ENCODE data around the gene PID1.

PID1 gene

DNA sequence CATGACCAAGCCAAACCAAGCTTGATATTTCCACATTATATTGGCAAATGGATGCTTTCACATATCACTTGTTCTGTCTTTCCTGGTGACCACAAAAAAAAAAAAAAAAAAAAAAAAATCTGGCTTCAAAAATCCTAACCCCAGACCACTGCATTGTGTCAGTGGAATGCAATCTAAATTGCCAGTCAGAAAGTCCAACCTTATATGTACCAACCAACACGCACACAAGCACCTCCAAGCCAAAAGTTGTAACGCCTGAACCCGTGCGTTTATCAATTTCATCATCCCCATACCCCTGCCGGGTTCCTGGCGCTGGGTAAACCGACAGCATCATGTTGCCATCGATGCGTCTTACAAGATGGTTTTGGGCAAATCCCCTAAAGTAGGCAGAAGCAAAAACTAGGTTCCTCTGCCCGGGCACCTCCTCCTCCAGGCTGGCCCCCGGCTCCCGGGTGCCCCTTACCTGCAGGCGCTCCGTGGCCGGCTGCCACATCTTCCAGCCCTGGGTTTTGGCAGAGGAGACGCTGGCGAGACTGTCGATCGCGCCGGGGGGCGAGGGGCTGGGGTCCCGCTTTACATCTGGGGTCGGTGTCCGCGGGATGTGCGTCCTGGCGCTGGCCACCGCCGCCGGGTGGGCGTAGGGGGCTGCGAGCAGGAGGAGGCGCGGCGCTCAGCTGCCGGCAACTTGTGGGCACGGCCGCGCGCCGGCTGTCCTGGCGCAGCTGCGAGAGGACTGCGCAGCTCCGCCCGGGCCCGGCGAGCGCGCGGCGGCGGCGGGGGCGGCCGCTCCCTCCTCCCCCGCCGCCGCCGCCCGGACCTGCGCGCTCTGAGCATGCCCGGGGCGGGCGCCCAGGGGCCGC, at the start of gene PID1:
TSS of gene PID1 (minus strand) at position 737 of the 860 bp plus-strand sequence. CDS start at position 493, 244 bp downstream.
- no peak for DNase-seq (ENCODE audit: low read depth)

GRCh38 chr2:229319558-229319957, 48.5 kb upstream of the PID1 start:
- no peak for DNase-seq (ENCODE audit: low read depth)

GRCh38 chr2:229314117-229314516, 43.0 kb upstream of the PID1 start:
- no peak for DNase-seq (ENCODE audit: low read depth)

- DNase-seq (ENCODE audit: low read depth): no peak
Observed at GRCh38 chr2:229313591-229313990, 42.5 kb upstream of the PID1 start.

GRCh38 chr2:229301237-229301636, 30.1 kb upstream of the PID1 start:
- no peak for DNase-seq (ENCODE audit: low read depth)

GRCh38 chr2:229300790-229301189, 29.7 kb upstream of the PID1 start:
- DNase-seq (ENCODE audit: low read depth): no peak

DNA sequence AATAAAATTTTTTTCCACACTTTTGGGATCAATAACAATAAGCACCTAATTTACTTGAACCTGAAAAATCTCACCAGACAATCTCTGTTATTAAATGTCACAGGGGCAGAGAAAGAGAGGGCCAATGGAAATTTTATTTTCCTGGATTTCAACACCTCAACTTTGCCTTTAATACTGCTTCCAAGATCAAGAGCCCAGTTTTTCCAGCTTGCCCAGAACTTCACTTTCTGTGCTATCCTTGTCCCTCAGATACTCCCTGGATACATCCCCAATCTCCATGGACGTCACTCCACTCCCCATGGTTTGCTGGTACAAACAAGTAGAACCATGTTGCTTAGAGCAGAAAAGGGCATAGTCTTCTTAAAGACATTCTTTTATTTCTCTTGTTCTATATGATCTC, 29.3 kb upstream of the PID1 start:
- no peak for DNase-seq (ENCODE audit: low read depth)

- DNase-seq (ENCODE audit: low read depth): no peak
Observed at GRCh38 chr2:229297247-229297646, 26.2 kb upstream of the PID1 start.

GRCh38 chr2:229296536-229296935, 25.4 kb upstream of the PID1 start:
- DNase-seq (ENCODE audit: low read depth): no peak

- no peak for DNase-seq (ENCODE audit: low read depth)
Observed at GRCh38 chr2:229296016-229296415, 24.9 kb upstream of the PID1 start.

- DNase-seq (ENCODE audit: low read depth): no peak
Observed at GRCh38 chr2:229287823-229288222, 16.7 kb upstream of the PID1 start.

DNA sequence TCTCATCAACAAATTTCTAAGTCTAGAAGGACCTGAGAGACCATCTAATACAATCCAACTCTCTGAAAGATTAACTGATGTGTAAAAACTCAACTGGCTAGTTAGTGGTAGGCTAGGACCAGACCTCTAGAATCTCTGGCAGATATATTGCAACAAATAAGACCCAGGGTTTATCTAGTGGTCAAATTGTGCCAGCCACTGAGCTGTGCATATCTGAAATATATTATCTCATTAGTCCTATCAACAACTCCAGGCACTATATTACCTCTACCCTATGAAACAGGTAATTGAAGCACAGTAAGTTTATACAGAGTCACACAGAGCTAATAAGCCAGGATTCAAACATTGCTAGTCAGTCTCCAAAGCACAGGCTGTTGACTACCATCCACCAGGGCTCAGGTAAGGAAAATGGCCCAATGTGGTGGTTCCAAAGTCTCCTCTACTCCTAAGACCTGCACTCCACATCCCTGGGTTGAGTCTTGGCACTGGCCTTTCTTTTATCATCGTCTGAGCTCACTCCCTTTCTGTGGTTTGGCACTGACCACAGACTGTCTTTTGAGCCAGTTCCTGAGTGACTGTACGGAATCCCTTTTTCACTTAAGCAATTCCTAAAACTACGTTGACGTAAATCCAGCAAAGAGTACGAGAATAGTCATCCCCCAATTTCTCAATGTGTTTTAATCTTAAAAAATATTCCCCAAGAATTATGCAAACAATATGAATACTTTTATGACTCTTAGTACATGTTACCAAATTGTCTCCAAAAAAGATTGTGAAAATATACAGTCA, 11.9 kb upstream of the PID1 start:
- DNase-seq (ENCODE audit: low read depth): no peak

- no peak for DNase-seq (ENCODE audit: low read depth)
Observed at GRCh38 chr2:229279516-229279915, 8.4 kb upstream of the PID1 start.

DNA sequence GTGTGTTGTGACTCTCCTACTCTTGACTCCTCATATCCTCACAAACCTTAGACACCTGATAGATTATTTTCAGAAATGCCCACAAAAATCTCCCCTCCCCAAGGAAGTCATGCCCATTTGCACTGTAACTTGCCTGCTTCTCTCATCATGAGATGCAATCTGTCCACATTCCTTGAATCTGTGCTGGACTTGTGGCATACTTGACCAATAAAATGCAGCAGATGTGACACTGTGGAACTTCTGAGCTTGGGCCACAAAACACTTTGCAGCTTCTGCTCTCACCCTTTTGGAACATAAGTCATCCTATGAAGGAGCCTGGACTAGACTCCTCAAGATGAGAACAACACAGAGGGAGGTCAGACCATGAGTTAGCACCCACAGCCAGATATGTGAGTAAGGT, 4.4 kb upstream of the PID1 start:
- DNase-seq (ENCODE audit: low read depth): no peak

DNA sequence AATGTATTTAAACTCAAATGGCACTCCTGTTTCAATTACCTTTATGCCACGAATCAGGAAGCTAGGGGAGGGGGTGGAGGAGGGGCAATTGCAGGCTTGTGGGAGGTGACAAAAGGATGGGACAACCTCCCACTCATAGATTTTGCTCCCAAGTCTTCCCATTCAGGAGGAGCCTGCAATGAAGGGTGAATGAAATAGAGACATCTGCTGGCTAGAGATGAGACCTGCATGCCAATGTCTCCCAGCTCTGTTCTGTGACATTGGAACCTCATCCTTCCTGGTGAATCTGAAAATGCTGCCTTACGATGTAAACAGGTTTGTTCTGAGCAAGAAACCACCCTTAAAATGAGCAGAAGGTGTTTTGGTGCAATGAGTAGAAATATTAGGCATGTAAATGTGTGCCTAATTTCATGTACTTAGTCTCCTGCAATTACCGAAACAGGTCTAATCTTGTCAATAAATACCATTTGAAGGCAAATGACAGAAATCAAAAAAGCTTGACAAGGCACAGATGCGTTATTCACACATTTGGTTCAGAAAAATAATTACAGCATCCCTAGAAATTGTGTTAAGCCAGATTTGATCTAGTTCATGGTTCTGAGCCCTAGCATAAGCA, 2.7 kb upstream of the PID1 start:
- DNase-seq (ENCODE audit: low read depth): peak; percentile 3

DNA sequence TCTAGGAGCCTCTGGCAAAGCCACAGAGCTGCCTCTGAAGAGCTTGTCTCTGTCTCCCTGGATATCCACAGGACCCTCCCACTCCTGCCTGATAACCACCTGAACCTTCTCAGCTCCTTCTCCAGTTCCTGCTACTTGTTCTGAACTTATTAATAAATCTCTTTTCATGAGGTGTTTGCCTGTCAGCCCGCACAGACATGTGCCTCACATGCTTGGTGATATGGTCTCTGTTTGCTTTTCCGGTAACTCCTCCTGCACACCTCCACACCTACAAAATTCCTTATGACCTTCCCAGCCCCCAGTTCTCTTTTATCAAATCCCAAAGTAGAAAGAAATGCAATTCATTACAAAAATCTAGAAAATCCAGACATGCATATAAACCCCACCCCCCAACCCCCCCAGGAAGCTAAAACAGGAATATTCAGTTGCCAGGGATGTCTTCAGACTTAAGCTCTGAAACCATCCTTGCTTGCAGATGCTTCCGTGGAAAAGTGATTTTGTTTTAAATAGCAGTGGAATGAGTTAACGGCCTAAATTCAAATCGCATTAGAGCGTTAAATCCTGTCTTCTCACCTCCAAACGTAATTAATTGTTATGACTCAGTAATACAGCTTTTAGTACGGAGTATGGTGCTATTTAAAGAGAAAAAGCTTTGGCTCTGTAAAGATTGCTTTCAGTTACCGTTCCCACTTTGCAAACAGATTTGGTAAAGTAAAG, 2.1 kb upstream of the PID1 start:
- DNase-seq (ENCODE audit: low read depth): no peak

DNA sequence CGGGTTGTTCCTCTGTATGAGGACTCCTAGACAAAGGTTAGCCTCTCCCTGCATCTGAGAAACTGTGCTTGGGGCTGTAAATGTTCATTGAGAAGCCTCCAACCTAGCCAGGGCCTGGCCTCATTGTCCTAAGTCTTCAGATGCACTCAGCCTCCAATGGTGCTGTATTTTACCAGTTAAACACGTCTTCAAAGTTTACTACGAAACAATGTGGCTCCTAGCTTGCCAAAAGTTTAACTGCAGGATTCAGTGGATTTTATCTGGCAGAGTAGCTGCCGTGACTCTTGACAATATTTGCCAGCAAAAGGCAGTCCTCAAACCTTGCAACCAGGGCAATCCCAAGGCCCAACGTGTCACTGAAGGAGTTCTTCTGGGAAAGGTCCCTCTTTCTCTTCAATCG, 1.1 kb downstream of the PID1 start:
- no peak for DNase-seq (ENCODE audit: low read depth)

- DNase-seq (ENCODE audit: low read depth): no peak
Observed at GRCh38 chr2:229269146-229269545, 1.9 kb downstream of the PID1 start.

GRCh38 chr2:229268626-229269025, 2.5 kb downstream of the PID1 start:
- no peak for DNase-seq (ENCODE audit: low read depth)

DNA sequence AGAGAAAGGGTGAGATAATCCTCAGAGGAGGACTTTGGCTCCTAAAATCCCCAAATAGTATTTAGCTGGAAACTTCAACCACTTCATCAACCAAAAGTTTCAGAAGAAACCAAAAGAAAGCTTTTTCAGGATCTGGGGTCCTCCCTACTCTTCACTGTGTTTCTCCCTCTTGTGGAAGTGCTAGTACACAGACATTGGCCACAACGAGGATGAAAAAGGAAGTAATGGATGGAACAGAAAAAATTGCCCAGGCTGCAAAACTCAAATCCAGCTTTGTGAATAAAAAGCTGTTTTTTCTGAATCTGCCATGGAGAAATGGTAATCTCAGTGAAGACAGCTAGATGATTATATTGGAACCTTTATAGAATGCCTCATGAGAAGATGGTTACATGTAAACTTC, 4.0 kb downstream of the PID1 start:
- no peak for DNase-seq (ENCODE audit: low read depth)

DNA sequence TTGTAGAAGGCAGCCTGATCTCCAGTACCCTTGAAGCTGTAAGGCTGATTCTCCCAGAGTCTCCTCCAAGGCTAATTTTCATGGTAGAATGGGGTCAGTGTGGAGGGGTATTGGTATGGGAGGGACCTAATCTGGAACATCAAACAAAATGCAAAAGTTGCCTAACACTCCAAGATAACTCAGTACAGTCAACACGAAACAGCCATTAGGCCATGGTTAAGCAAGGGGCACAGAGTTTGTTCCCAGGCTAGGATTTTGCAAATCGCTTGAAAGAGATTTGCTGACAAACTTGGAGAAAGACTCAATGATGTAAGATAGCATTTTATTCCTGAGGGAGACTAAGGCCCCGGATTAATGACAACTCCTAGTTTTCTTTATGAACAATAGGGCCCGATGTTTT, 5.4 kb downstream of the PID1 start:
- no peak for DNase-seq (ENCODE audit: low read depth)

GRCh38 chr2:229261599-229261998, 9.5 kb downstream of the PID1 start:
- DNase-seq (ENCODE audit: low read depth): no peak
